PC-9 (cell line): ENCODE data around the gene GXYLT2.

Experiments used
- EZH2 ChIP-seq: fragments of 200-600 bp; sonication (generic); IDR thresholded peaks from 2 replicates; pipeline ENCODE4 v1.8.0; 2017; ENCODE audit warnings: antibody characterized with exemption, low read depth
- TF ChIP-seq, protein P1 (sequence below): fragments of 200-600 bp; sonication (generic); conservative IDR thresholded peaks from 2 replicates; pipeline ENCODE4 v1.6.1; 2017; ENCODE audit warnings: mixed run types, antibody characterized with exemption, mild to moderate bottlenecking, moderate library complexity

DNA sequence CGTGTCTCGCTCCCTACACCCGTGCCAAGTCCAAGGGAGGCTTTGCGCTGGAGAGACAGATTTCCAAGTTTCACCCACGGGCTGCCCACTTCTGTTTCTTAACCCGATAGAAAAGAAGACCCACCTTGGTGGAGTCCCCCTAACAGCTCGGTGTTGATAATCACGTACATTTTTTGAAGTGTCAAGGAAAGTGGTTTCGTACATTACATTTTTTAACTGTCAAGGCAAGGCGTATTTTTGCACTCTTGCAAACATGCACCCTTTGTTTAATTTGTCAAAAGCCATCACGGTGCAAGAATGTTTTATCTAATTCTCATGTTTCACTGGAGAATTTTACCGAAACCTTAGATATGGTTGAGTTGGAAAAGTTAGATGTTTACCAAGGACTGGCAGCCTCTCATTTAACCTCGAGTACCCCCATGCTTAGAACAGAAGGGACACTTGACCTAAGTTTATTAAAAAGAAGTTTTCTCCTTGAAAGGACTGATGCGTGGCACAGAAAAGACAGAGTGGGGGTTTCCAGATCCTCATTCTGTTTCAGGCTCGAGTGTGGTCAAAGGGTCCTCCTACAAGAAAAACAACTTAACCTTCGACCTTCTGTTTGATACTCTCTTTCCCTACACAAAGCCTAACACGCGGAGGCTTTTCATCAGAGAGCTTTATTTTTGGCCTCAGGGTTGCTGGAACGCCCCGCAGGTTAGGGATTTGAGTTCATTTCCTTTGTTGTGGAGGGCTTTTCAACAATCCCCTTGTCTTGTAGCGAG lies 882 bp downstream of the GXYLT2 start:
- TF ChIP-seq, protein P1, sequence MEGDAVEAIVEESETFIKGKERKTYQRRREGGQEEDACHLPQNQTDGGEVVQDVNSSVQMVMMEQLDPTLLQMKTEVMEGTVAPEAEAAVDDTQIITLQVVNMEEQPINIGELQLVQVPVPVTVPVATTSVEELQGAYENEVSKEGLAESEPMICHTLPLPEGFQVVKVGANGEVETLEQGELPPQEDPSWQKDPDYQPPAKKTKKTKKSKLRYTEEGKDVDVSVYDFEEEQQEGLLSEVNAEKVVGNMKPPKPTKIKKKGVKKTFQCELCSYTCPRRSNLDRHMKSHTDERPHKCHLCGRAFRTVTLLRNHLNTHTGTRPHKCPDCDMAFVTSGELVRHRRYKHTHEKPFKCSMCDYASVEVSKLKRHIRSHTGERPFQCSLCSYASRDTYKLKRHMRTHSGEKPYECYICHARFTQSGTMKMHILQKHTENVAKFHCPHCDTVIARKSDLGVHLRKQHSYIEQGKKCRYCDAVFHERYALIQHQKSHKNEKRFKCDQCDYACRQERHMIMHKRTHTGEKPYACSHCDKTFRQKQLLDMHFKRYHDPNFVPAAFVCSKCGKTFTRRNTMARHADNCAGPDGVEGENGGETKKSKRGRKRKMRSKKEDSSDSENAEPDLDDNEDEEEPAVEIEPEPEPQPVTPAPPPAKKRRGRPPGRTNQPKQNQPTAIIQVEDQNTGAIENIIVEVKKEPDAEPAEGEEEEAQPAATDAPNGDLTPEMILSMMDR, result no peak
- no peak for TF ChIP-seq EZH2
